ENCODE measurements around the gene TMEM145. TPM values are rescaled to one million over a fixed set of nuclear protein-coding genes. Genes with fewer than 3 reads are reported as not detected.
A peak's percentile ranks its signal among the peaks of the same experiment; 100 is the strongest.

TMEM145 gene
- total and polyA plus RNA-seq, 9 of the 15 experiments (the other 6 are each of a cell fraction or from before 2014, with no cell fraction given), result 0.80 to 5.5 (median 1.9) TPM; not detected in 3

- TF ChIP-seq ZNF592 (IDR thresholded peaks at IDR 0.05) (peak; percentile 35), NRF1 (conservative IDR thresholded peaks at IDR 0.05 in 1 of 2, IDR thresholded peaks at IDR 0.05 in 1 of 2) (peak; percentile 73 to 81), MLLT1 (IDR thresholded peaks at IDR 0.05) (peak in 1 of 2 experiments; percentile 100; a peak in 2 of 4 replicates), NFYB (IDR thresholded peaks at IDR 0.05; ENCODE audit: extremely low read depth, insufficient read length) (peak; percentile 82), SIN3A (IDR thresholded peaks at IDR 0.05; ENCODE audit: borderline replicate concordance in 2 of 2, control insufficient read depth in 1 of 2, low read depth in 2 of 2, low read length in 2 of 2) (no peak; a peak in 1 of 4 replicates), SP2 (IDR thresholded peaks at IDR 0.05; ENCODE audit: extremely low read depth, low read depth, low read length, poor library complexity, severe bottlenecking) (peak; percentile 92), GABPB1 (CRISPR knock-in tag; IDR thresholded peaks at IDR 0.05) (peak; percentile 91), ZNF384 (IDR thresholded peaks at IDR 0.05; ENCODE audit: low read depth, low read length) (peak; percentile 98), THAP12 (CRISPR knock-in tag; IDR thresholded peaks at IDR 0.05) (peak; percentile 70; the same call in 1 of the 2 replicates), JUND (IDR thresholded peaks at IDR 0.05; ENCODE audit: borderline replicate concordance, low read depth, low read length) (peak; percentile 2; the same call in 1 of the 2 replicates), JUND (tag; IDR thresholded peaks at IDR 0.05; ENCODE audit: borderline replicate concordance, low read depth, low read length) (no peak; the same call in 2 of the 3 replicates), YY1 (IDR thresholded peaks at IDR 0.05; ENCODE audit: borderline replicate concordance in 1 of 3, control insufficient read depth in 1 of 3, extremely low read depth in 1 of 3, insufficient read depth in 3 of 3, insufficient read length in 1 of 3, insufficient replicate concordance in 2 of 3, low read depth in 1 of 3, low read length in 2 of 3) (peak; percentile 34 to 89 (median 85)), CREM (IDR thresholded peaks at IDR 0.05; ENCODE audit: low read depth) (peak; percentile 85), GABPA (tag; conservative IDR thresholded peaks at IDR 0.05; ENCODE audit: low read depth) (peak; percentile 93), ATF1 (CRISPR knock-in tag; IDR thresholded peaks at IDR 0.05) (no peak; the same call in 1 of the 2 replicates), ATF1 (tag; IDR thresholded peaks at IDR 0.05) (peak; percentile 94), ZKSCAN1 (IDR thresholded peaks at IDR 0.05; ENCODE audit: low read depth, low read length) (0 out of 2 replicates have a peak, but pooled peaks have one; percentile 16)
Measured at GRCh38 chr19:42268704-42269477, 44.2 kb upstream of the TMEM145 start, which contains the start of gene CIC (continued).

All from K562 (cell line).